Amniotic epithelial cell (primary cell): ENCODE measurements around the gene TM9SF2.
"Not testable (repeated sequence)": the region's sequence is repeated elsewhere in the genome, so short reads cannot be mapped to it uniquely, and the experiment has no call there.

ENCODE experiments used
- DNase-seq: peaks from one replicate; pipeline ENCODE4 v3.0.0-alpha.2; 2010; ENCODE audit warnings: low read depth

Gene TM9SF2

DNA sequence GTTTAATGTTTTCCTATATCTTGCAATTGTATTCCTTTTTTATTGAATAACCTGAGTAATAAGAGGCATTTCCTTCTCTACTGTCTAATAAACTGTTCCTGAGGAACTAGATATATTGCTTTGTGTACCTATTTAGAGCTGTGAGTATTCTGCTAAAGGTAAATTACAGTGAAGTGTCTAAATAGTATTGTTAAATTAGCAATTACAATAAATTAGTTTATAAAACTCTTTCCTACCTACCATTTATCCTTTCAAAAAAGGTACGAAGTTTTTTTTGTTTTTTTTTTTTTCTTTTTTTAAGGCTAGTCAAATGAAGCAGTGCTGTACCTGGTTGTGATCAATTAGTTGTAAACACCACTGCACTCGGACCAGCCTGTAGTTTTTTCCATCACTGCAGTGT is 34.8 kb downstream of the TM9SF2 start:
- no peak for DNase-seq

DNA sequence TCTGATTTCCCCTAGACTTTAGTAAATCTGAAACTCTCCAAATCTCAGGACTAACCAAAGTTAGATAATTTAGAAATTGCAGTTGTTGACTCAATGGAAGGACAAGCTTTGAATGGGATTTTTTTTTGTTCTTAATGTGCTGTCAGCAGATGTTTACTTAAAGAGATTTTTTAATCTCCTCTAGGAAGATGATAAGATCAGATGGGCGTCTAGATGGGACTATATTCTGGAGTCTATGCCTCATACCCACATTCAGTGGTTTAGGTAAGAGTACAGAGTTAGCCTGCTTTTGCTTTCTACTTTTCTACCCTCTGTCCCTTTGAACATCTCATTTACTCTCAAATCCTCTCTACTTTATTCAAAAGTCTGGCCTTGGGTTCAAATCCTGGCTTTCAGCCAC is 39.3 kb downstream of the TM9SF2 start:
- peak; percentile 60 for DNase-seq

DNA sequence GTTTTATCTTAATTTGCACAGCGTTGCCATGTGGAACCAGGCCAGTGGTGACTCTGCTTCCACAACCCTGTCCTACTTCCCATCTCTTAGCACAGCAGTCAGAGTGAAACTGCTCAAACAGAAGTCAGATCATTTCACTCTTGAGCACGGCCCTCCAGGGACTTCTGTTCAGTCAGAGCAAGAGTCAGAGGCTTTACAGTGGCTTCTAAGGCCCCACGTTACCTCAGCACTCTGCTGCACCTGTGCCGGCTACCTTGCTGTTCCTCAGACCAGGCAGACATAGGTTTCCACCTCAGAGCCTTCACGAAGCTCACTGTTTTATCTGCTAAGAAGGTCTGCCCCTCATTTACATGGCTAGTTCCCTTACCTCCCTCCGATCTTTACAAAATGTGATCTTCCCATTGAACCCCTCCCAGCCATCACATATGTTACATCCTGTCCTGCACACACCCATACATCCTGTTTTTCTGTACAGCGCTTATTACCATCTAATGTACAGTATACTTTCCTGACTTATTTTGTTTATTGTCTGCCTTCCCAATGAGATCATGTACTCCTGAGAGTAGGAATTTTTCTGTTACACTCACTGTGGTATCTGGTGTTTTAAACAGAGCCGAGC is 41.6 kb downstream of the TM9SF2 start:
- DNase-seq = no peak

DNA sequence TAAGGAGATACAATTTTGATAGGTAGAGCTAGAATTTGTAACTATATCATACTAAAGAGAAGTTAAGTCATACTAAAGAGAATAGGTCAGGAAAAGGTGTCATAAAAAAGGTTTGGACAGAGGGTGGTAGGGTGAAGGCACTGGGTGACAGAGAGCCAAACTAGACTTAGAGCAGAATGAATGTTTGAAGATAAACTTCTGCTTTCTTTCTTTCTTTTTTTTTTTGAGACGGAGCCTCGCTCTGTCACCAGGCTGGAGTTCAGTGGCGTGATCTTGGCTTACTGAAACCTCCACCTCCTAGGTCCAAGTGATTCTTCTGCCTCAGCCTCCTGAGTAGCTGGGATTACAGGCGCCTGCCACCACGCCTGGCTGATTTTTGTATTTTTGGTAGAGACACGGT is 44.1 kb downstream of the TM9SF2 start:
- no peak for DNase-seq

DNA sequence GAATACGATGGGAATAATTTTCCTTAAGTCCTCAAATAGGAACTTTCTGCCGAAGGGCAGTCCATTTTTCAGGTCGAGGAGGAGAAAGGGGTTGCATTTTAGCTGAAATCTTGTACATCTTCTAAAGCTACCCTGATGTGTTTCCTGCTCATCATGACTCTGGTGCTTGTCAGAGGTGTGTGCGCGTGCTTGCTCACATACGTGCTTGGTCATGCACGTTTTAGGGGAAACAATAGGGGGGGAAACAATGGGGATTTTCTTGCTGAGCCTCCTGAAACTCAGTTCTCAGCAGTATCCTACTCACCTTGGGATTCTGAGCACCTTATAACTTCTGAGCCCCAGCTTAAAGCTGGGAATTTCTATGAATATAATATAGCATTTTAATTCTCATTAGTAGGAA is 44.7 kb downstream of the TM9SF2 start:
- DNase-seq = no peak

DNA sequence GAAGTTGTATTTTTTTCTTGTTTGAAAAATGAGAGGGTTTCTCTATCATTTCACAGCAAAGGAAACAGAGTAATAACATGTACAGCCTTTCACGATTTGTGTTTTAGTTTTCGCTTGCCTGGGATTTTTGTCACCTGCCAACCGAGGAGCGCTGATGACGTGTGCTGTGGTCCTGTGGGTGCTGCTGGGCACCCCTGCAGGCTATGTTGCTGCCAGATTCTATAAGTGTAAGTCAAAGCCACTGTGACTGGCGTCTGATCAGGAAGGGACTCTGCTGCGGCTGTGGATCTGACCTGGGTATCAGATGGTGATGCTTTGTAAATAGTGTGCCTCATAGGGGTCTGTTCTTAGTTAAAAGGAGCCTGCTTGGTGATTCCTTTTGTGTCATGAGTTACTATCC is 45.6 kb downstream of the TM9SF2 start:
- no peak for DNase-seq

DNA sequence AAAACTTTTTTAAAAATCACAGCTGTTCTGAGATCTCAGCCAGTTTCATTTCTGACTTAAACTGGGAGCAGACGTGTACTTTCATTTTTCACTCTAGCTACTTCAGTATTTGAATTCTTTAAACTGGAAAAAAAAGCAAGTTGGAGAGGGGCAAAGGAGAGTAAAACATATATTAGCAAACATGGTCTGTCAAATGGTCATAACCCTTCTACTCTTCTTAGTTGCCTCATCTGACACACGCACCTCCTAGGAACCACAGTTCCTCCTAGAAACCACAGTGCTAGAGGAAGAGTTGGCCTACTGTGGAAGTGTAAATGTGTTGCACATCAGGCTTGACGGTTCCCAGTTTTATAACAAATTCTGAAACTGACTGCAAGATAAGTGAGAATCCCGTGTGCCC is 47.2 kb downstream of the TM9SF2 start:
- DNase-seq = no peak

DNA sequence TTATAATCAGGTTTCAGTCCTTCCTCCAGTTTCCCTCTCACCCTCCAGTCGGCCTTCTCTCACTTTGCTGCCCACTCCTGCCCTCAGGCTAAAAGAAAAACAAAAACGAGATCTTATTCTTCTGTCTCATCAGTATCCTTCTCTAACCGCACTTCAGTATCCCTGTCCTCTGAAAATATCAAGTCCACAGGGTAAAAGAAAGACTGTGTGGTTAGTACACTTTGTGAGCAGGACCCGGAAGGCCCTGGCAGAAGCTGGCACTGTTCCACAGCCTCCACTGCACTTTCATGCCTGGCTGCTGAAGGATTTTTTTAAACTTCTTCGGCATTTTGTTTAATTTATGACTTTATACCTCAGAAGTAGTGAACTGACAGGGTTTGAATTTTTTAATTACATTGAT is 51.8 kb downstream of the TM9SF2 start:
- no peak for DNase-seq

DNA sequence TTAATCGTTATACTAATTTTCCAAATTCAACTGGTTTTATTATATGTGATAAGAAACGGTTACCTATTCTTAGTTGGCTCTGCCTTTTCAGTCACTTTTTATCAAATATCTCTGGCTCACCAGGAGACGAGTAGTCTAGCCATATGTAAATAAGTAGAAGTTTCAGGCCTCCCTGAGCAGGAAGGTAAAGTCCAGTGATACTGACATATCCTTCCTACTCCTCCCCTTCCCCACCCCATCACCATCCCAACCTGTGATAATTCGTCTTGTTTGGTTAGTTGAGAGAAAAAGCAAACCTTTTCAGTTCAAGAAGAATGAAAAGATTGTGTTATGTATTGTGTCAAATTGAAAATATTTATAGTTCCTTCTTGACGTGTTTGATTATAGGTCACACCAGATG is 53.9 kb downstream of the TM9SF2 start:
- DNase-seq = no peak

DNA sequence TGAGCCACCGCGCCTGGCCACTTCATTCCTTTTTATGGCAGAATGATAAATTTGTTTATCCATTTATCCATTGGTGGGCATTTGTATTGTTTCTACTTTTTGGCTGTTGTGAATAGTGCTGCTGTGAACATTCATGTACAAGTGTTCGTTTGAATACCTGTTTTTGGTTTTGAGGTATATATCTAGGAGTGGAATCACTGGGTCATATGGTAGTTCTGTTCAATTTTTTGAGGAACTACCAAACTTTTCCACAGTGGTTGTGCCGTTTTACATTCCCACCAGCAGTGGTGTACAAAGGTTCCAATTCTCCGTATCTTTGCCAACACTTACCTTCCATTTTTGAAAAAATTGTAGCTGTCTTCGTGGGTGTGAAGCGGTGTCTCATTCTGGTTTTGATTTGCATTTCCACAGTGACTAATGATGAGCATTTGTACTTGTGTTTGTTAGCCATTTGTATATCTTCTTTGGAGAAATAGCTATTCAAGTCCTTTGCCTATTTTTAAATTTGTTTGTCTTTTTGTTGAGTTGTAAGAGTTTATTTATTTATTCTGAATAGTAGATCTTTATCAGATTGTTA is 55.7 kb downstream of the TM9SF2 start:
- DNase-seq = no peak

DNA sequence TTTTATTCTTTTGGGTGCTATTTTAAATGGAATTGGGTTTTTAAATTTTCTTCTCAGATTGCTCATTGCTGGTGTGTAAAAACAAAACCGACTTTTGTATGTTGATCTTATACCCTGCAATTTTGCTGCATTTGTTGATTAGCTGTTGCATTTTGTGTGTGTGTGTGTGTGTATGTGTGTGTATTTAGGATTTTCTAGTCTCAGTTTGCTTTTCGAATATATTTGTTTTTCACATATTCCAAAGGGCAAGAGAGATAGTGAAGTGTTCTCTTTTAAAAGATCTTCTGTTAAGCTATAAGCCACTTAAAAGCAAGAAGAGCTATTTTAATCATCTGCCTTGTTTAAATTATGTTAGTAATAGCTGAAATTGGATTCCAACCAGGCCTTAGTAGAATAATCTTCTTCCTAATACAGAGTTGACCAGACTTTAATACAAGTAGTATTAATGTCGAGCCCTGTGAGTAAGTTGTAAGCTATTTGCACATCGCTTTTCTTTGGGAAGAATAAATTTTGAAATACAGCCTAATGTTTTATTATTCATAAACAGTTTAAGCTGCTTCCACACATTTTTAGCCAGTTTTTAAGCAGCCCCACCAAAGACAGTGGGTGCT is 57.4 kb downstream of the TM9SF2 start:
- peak; percentile 37 for DNase-seq

DNA sequence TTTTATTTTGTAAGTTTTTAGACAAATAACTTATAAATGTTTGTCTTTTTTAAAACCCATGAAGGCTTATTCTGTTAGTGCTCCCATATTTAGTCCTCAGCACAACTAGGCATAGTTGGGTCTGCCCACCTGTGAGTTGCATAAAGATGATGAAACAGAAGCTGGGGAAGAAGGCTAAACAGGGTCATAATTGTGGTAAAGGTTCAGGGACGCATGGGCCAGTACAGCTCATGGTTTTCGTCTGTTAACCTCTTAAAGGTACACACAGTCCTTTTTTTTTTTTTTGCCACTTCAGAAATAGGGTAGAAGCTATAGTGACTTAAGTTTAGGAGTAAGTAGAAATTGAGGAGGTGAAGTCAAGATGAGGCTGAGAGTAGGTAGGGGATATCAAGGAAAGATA is 58.3 kb downstream of the TM9SF2 start:
- peak; percentile 80 for DNase-seq

DNA sequence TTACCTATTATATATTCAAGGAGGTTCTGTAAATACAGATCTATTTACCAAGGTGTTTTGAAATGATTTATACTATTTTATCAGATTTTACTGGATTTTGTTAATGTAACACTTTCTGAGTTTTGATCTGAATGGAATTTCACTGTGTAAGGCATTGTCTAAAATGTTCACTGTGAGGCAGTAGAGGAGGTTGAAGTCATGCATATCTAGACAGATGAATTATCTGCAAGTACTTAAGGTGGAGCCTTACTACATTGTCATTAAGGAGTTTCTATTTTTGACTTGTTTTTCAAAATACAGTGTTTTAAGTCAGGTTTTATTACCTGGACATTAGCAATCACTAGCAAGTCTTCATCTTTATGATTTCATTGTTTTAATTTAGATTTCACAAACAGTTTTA is 62.1 kb downstream of the TM9SF2 start:
- DNase-seq = no peak

DNA sequence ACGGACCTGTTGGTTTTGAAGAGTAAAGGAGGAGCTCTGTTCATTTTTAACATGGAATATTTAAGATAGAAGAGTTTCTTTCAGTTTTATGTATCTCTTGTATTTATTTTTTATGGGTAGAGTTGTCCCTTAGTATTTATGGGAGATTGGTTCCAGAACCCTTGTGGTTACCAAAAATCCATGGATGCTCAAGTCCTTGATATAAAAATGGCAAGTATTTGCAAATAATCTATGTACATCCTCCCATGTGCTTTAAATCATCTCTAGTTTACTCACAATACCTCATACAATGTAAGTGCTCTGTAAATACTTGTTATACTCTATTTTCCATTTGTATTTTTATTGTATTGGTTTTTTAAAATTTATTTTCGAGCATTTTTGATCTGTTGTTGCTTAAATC is 63.1 kb downstream of the TM9SF2 start:
- no peak for DNase-seq

DNA sequence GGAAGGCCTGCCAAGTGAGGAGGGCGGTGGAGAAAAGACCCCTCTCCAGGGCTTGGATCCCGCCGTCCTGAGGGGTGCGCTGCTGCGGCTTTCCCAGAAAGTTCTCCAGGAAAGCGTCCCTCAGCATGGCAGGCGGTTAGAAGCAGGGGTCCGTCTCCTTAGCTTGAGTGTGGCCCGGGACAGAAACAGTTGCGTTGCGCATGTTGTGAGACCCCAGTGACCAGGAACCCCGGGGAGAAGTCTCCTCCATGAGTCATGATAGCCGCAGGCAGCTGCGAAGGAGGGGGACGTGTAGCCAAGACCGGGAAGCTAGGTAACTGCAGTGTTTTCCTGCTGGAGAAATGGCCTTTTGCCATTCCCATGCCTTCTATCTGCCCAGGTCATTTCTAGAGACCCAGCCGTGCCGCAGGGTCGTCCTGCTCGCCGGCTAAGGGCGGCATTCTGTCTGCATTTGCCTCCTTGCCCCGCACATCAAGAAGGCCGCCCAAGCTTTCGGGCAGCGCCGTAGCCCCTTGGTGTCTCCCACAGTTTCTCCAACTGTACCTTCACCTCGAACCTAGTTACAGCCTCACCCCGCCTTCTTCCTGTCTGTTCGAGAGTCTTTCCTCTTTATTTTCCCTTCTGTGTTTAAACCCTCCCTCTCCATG is 64.3 kb downstream of the TM9SF2 start:
- peak; percentile 31 for DNase-seq

DNA sequence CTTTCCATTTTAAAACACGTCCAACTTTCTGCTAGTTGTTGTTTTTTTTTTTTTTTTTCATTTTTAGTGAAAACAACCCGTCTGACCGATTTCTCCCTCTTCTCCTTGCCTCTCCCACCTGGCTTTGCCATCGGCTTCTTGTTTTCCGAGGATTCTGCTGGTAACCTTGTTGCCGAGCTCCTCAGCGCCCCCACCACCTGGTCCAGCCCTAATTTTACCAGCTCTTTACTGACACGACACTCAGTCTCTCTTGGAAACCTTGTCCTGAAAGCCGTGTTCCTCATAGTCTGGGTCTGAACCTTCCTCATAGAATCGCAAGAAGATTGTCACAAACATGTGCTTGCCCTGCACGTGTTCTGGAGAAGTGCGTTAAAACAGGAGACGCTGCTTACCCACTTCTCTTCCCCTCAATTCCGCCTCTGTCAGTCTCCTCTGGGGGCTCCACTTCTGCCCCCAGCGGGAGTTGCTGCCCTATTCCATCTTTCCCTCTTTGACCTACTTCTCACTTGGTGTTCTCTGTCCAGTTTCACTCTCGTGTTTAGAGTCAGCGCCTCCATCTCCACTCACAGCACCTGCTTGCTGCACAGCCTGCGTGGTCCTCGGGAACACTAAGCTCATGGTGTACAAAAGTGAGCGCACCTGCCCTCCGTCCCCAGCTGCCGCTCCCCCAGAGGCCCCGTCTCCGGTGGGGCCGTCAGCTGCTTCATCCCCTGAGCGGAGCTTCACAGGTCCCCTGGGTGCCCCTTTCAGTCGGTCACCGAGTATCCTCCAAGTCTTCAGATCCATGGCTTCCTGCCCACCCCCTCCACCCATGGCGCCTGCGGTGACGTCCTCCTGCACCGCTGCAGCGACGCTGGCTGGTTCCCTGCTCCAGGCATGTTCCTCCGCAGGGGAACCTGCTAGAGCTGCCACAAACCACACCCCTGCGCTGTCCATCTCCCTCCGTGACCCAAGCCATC is 65.1 kb downstream of the TM9SF2 start:
- no peak for DNase-seq

DNA sequence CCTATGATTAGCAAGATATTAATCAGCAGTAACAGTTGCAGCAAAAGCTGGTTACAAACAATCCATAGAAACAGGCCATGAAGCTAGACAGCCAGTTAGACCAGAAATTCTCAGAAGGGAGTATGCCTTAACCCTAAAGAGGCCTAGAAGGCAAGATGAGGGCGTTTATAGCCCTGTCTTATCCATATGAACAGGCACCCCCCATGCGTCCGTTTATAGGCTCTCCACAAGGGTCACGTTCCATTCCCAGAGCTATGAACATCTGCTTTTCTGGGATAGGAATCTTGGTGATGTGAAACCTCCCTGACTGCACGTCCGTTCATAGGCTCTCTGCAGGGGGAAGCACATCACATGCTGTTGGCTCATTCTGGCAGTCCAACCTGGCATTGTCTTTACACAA is 67.6 kb downstream of the TM9SF2 start:
- not testable (repeated sequence) for DNase-seq

DNA sequence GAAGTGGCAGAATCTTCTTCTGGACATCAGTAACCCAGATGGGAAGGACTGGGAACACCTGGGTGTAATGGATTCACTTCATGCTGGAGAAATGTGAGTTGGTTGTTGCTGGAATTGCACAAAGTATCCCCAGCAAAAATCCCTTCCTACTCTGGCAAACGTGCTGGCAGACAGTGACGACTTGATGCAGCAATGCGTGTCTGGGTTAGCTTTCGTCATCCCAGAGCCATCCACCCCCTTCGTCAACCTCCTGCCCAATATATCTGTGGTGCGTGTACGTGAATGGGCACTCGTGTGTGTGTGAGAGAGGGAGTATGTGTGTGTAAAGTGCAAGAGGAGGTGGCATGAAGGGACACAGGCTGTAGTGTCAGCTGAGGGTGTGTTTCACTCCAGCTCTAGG is 70.9 kb downstream of the TM9SF2 start:
- DNase-seq = no peak

DNA sequence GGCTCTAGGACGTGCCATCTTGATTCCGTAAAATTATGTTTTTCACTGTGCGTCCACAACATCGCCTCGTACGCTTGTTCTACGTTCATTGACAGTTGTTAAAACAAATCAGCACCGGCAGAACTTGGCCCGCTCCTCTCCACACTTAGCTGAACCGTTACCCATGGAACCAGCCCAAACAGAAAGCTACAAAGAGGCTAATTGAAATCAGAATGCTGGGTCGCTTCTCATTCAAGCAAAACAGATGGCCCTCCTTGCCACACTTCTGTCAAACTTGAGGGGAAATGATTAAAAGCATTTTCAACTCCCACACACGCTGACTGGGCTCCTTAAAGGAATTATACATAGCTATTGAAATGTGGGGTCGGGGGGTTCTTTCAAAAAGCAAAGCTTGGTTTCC is 71.6 kb downstream of the TM9SF2 start:
- DNase-seq = peak; percentile 41

DNA sequence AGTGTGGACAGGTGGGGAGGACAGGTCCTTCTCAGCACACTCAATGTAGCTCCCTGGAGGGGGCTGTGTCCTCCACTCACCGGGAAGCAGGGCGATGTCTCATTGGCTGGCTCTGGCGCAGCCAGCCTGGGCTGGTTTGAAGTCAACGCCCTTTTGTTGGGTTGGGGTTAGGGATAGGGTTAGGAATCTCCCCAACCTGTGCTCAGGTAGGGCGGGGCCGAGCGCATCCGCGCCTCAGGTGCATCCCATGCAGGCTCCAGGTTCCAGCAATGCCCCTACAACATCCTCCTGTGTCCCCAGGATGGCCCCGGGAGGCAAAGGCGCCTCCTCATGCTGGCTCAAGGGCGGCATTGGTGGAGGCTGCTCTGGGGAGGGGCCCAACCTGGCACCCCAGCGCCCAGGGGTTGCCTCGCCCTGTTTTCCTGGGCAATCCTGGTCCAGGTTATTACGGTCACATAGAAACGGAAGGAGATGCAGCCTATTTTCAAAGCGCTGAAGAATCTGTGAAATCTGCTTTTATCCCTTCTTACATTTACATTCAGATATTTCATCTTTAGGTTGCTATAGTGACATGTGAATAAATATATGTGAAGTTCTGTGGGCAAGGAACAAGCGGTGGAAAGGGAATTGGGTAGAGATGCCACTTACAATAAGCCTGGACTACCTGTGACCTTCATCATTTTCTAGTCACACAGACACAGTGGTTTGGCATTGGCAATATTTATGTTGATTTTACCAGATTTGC is 74.3 kb downstream of the TM9SF2 start:
- DNase-seq = no peak
